ENCODE results near the gene BBS1.
"Not testable (repeated sequence)": the region's sequence is repeated elsewhere in the genome, so short reads cannot be mapped to it uniquely, and the experiment has no call there.

The BBS1 gene

GRCh38 chr11:66510271-66510989, at the start of gene BBS1:
Gene BBS1, plus strand, starts transcription at chr11:66510635. Its CDS starts 25 bp downstream, at chr11:66510660.
- peak; percentile 83 for DNase-seq (ENCODE audit: low spot score)

- no peak for DNase-seq (ENCODE audit: low spot score)
Measured at GRCh38 chr11:66462010-66462409, 48.4 kb upstream of the BBS1 start.

- no peak for DNase-seq (ENCODE audit: low spot score)
Measured at GRCh38 chr11:66462911-66463310, 47.5 kb upstream of the BBS1 start.

GRCh38 chr11:66464116-66464515, 46.3 kb upstream of the BBS1 start:
- DNase-seq (ENCODE audit: low spot score) = not testable (repeated sequence)

GRCh38 chr11:66464916-66465315, 45.5 kb upstream of the BBS1 start:
- DNase-seq (ENCODE audit: low spot score) = no peak

- no peak for DNase-seq (ENCODE audit: low spot score)
Measured at GRCh38 chr11:66465373-66466224, 44.8 kb upstream of the BBS1 start.

- DNase-seq (ENCODE audit: low spot score) = peak; percentile 95
Measured at GRCh38 chr11:66466225-66467033, 44.0 kb upstream of the BBS1 start, which contains the start of gene PELI3. Gene PELI3, plus strand, starts transcription at chr11:66466905. Its CDS starts 1,224 bp downstream, at chr11:66468129.

GRCh38 chr11:66467034-66467659, 43.3 kb upstream of the BBS1 start:
- peak; percentile 40 for DNase-seq (ENCODE audit: low spot score)

GRCh38 chr11:66467756-66468155, 42.7 kb upstream of the BBS1 start:
- peak; percentile 13 for DNase-seq (ENCODE audit: low spot score)

GRCh38 chr11:66468691-66469090, 41.7 kb upstream of the BBS1 start:
- DNase-seq (ENCODE audit: low spot score) = no peak

- DNase-seq (ENCODE audit: low spot score) = no peak
Measured at GRCh38 chr11:66469441-66469840, 41.0 kb upstream of the BBS1 start.

- no peak for DNase-seq (ENCODE audit: low spot score)
Measured at GRCh38 chr11:66470015-66470414, 40.4 kb upstream of the BBS1 start.

- no peak for DNase-seq (ENCODE audit: low spot score)
Measured at GRCh38 chr11:66471142-66471541, 39.3 kb upstream of the BBS1 start.

GRCh38 chr11:66472054-66472453, 38.4 kb upstream of the BBS1 start:
- no peak for DNase-seq (ENCODE audit: low spot score)

GRCh38 chr11:66473167-66473566, 37.3 kb upstream of the BBS1 start:
- DNase-seq (ENCODE audit: low spot score) = no peak

GRCh38 chr11:66473608-66474515, 36.6 kb upstream of the BBS1 start:
- DNase-seq (ENCODE audit: low spot score) = no peak

- DNase-seq (ENCODE audit: low spot score) = no peak
Measured at GRCh38 chr11:66475349-66476172, 34.9 kb upstream of the BBS1 start.

- DNase-seq (ENCODE audit: low spot score) = no peak
Measured at GRCh38 chr11:66476173-66476840, 34.1 kb upstream of the BBS1 start.

- no peak for DNase-seq (ENCODE audit: low spot score)
Measured at GRCh38 chr11:66476841-66477251, 33.6 kb upstream of the BBS1 start.
